MM.1S (cell line): Measurements from ENCODE around the gene NDUFV3.

Source experiments
- CTCF ChIP-seq: fragments of 300-600 bp; sonication (generic); IDR thresholded peaks from 2 replicates; pipeline ENCODE4 v1.5.1; 2016; ENCODE audit warnings: antibody characterized with exemption, low read length, mixed read lengths
- EZH2 ChIP-seq: fragments of 300-600 bp; sonication (generic); optimal IDR thresholded peaks from 2 replicates; pipeline ENCODE3; 2017; ENCODE audit warnings: low read depth, mild to moderate bottlenecking, antibody characterized with exemption, low read length, mixed read lengths
- EZH2phosphoT487 ChIP-seq: fragments of 300-600 bp; sonication (generic); IDR thresholded peaks from 2 replicates; pipeline ENCODE4 v1.6.1; 2018; ENCODE audit warnings: antibody characterized with exemption, low read length

- TF ChIP-seq EZH2 (no peak), CTCF (no peak), EZH2phosphoT487 (no peak)
These were observed 27.3 kb upstream of the NDUFV3 start for GRCh38 chr21:42865776-42866160.
